Uterus (tissue), 2 donors: Measurements from ENCODE around the gene ZC3H13.

Experiments used
- CTCF ChIP-seq, 4 experiments: fragments of 200-600 bp in 2 of 4; fragments of 450-650 bp in 2 of 4; sonication (generic) in 2 of 4; IDR thresholded peaks; one replicate each; pipeline ENCODE4 v1.5.1; 2016 to 2019; ENCODE audit warnings: antibody characterized with exemption in 4 of 4, mild to moderate bottlenecking in 2 of 4, moderate library complexity in 1 of 4
- POLR2A ChIP-seq, 2 donors: fragments of 450-650 bp; IDR thresholded peaks; one replicate each; pipeline ENCODE4 v1.6.1; 2016; ENCODE audit warnings: antibody characterized with exemption in 2 of 2, mild to moderate bottlenecking in 1 of 2, moderate library complexity in 1 of 2

- TF ChIP-seq POLR2A (IDR thresholded peaks at IDR 0.05) (no peak), CTCF (IDR thresholded peaks at IDR 0.05) (no peak)
Observed at GRCh38 chr13:46051968-46052318, 603 bp downstream of the ZC3H13 start.
